Astrocyte of the cerebellum (primary cell): ENCODE results near the gene PITX3.

Source experiments
- DNase-seq: peaks from one replicate; pipeline ENCODE4 v3.0.0-alpha.2; 2011; ENCODE audit warnings: low read depth
- H3K4me3 ChIP-seq: 2 replicates; pipeline ENCODE4 v1.5.1; 2011; ENCODE audit warnings: mild to moderate bottlenecking, low read depth, low read length, moderate library complexity
- in situ Hi-C: cut with HindIII; loops from 2 replicates; pipeline ENCODE4 v1.10.0; 2017; ENCODE audit warnings: low sequenced_read_pairs
- TF ChIP-seq, protein P1 (sequence below): IDR thresholded peaks from 2 replicates; pipeline ENCODE4 v1.5.1; 2012; ENCODE audit warnings: low read length, low read depth, moderate library complexity, mild to moderate bottlenecking; ENCODE audit errors: missing control alignments

PITX3 gene

DNA sequence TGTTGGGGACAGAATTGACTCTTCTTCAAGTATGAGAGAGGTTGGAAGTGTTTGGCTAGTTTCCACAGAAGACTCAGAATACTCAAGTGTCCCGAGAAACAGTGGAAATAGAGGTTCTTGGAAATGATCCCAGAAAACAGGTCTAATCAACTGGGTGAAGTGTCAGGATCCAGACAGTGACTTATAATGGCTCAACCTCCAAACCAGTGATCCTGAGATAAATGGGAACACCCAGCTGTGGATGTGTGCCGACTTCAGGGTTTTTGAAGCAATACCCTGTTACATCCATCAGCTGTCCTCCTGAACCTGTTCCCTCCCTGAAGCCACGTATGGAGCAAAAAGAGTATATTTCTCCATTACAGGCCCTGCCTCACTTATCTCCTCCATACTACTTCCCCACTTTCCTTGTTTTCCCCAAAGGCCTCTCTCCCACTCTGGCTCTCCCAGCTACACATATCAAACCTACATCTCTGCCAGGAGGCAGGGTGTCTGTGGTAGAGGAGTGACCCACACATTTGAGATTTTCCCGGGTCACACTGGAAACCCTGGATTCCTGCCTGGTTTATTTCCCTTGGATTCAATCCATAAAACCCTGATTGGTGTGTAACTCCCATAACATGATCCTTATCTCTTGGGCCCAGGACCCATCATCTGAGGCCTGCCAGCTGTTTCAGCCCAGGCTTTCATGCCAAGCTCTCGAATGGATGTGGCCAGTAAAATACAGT lies 32.8 kb downstream of the PITX3 start:
- H3K4me3 ChIP-seq, result no peak overlapping the region
- TF ChIP-seq, protein P1, sequence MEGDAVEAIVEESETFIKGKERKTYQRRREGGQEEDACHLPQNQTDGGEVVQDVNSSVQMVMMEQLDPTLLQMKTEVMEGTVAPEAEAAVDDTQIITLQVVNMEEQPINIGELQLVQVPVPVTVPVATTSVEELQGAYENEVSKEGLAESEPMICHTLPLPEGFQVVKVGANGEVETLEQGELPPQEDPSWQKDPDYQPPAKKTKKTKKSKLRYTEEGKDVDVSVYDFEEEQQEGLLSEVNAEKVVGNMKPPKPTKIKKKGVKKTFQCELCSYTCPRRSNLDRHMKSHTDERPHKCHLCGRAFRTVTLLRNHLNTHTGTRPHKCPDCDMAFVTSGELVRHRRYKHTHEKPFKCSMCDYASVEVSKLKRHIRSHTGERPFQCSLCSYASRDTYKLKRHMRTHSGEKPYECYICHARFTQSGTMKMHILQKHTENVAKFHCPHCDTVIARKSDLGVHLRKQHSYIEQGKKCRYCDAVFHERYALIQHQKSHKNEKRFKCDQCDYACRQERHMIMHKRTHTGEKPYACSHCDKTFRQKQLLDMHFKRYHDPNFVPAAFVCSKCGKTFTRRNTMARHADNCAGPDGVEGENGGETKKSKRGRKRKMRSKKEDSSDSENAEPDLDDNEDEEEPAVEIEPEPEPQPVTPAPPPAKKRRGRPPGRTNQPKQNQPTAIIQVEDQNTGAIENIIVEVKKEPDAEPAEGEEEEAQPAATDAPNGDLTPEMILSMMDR, result no peak
- DNase-seq, result no peak
- in situ Hi-C loops, result no loop called here

DNA sequence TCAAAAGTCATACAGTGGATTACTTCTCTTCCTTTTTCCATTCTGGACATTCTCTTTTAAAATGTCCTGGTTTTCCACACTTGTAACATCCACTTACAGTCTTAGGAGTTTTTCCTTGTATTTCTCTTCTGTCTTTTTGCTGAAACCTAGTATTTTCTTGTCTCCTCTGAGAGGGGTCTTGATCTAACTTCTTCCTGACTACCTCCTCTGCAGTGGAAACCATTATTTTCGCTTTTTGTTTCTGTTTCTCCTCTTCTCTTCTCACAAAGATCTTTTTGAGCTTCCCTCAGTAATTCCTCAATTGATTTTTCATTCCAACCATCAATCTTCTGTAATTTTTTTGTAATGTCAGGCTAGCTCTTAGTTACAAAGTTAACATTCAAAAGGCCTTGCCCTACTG lies 38.9 kb downstream of the PITX3 start:
- in situ Hi-C loops, result no loop called here
- no peak for DNase-seq
- no peak overlapping the region for H3K4me3 ChIP-seq
- TF ChIP-seq, protein P1, result no peak

DNA sequence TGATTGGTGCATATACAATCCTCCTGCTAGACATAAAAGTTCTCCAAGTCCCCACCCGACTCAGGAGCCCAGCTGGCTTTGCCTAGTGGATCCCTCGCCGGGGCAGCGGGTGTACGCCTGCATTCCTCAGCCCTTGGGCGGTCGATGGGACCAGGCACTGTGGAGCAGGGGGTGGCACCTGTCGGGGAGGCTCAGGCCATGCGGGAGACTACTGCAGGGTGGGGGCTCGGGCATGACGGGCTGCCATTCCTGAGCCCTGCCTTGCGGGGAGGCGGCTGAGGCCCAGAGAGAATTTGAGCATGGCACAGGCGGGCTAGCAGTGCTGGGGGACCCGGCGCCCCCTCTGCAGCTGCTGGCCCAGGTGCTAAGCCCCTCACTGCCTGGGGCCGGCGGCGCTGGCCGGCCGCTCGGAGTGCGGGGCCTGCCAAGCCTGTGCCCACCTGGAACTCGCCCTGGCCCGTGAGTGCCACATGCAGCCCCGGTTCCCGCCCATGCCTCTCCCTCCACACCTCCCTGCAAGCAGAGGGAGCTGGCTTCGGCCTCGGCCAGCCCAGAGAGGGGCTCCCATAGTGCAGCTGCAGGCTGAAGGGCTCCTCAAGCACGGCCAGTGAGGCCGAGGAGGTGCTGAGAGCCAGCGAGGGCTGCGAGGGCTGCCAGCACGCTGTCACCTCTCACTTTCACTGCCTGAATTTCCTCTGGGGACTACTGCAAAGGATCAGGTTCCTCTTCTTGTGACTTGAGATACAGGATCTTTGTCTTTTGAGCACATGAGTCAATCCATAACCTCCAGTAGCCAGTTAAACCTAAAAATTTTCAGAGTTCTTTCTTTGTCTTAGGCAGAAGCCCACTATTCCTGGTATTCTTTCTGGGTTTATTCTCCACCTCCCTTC lies 40.3 kb downstream of the PITX3 start:
- TF ChIP-seq, protein P1, result no peak
- no peak for DNase-seq
- no peak overlapping the region for H3K4me3 ChIP-seq
- in situ Hi-C loops, result no loop called here

DNA sequence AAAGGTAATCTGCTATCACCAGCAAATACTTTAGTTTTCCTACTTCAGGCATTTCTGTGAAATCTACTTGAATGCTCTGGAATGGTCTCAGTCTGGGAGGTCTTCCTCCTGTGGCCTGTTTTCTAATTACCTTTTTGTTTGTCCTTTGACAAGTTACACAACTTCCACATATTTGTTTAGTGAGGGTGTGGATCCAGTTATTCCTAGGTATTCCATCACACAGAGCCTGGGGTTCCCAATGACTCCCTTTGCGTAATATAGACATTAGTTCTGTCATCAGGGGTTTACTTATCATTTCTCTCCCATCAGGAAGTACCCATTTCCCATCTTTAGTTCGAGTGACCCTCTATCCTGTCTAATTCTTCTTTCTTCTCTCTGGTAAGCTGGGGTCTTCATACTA lies 43.3 kb downstream of the PITX3 start:
- no peak overlapping the region for H3K4me3 ChIP-seq
- TF ChIP-seq, protein P1, result no peak
- in situ Hi-C loops, result no loop called here
- no peak for DNase-seq

DNA sequence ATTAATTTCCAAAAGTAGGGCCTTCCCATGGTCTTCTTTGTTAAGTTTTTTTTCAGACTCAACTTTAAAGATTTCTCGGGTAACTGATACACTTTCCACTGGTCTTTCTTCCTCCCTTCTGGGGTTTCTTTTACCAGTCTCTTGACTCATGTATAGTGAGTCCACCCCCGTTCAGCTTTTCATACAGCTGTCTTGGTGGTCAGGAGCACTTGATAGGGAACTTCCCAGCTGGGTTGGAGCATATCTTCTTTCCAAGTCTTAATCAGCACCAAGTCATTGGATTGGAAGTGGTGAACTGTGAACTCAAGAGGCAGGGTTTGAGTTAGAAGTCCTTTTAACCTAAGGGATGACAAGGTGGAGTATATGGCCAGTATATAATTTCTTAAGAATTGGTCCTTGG lies 44.4 kb downstream of the PITX3 start:
- no peak for DNase-seq
- in situ Hi-C loops, result no loop called here
- TF ChIP-seq, protein P1, result no peak
- H3K4me3 ChIP-seq, result no peak overlapping the region

DNA sequence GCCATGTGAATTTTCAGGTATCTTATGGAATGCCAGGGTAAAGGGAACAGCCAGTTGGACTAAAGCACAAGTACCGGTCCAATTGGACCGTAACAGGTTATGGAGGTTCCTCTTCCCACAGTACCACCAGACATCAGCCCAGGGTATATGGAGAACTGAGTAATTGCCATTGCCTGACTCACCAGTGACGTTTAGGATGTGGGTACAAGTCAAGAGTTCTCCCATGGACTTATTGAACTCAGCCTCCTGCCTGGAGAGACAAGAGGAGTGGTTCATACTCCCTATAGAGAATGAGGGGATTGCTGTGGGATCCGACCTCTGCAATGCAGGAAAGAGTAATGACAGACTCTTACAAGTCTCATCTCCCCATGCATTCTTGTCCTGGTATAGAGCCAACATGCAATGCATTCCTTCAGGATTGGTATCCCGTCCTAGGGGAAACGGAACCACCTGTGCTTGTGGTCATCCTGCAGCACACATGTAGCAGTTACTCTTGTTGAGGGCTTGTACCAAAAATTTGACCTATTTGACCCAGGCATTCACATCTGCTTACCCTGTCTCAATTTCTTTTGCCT lies 45.9 kb downstream of the PITX3 start:
- in situ Hi-C loops, result no loop called here
- H3K4me3 ChIP-seq, result no peak overlapping the region
- TF ChIP-seq, protein P1, result no peak
- DNase-seq, result no peak
